Measurements from ENCODE around the gene LPIN3.

DNA sequence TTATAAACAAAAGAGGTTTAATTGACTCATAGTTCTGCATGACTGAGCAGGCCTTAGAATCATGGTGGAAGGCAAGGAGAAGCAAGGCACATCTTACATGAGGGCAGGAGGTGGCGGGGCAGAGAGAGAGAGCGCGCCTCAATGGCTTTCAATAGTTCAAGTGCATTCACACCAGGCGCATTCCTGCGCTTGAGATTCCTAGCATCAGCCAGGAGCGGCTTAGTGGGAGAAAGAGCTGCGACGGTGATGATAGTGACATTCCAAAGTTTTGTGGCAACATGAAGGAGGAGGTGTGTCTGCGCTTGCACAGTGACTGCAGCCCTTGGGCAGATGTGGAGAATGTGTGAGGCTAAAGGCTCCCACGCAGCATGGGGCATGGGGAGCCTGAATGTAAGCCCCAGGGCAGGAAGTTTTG lies 51.0 kb downstream of the LPIN3 start:
- TF ChIP-seq, protein P1, sequence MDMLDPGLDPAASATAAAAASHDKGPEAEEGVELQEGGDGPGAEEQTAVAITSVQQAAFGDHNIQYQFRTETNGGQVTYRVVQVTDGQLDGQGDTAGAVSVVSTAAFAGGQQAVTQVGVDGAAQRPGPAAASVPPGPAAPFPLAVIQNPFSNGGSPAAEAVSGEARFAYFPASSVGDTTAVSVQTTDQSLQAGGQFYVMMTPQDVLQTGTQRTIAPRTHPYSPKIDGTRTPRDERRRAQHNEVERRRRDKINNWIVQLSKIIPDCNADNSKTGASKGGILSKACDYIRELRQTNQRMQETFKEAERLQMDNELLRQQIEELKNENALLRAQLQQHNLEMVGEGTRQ (IDR thresholded peaks at IDR 0.05; ENCODE audit: low read depth, low read length) = no peak
- TF ChIP-seq, protein P2, sequence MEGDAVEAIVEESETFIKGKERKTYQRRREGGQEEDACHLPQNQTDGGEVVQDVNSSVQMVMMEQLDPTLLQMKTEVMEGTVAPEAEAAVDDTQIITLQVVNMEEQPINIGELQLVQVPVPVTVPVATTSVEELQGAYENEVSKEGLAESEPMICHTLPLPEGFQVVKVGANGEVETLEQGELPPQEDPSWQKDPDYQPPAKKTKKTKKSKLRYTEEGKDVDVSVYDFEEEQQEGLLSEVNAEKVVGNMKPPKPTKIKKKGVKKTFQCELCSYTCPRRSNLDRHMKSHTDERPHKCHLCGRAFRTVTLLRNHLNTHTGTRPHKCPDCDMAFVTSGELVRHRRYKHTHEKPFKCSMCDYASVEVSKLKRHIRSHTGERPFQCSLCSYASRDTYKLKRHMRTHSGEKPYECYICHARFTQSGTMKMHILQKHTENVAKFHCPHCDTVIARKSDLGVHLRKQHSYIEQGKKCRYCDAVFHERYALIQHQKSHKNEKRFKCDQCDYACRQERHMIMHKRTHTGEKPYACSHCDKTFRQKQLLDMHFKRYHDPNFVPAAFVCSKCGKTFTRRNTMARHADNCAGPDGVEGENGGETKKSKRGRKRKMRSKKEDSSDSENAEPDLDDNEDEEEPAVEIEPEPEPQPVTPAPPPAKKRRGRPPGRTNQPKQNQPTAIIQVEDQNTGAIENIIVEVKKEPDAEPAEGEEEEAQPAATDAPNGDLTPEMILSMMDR (conservative IDR thresholded peaks at IDR 0.05; ENCODE audit: low read depth, low read length) = no peak
- no peak for TF ChIP-seq RCOR1 (IDR thresholded peaks at IDR 0.05; ENCODE audit: insufficient replicate concordance, low read length)

Measured in IMR-90 (cell line).